A549 (cell line): Measurements from ENCODE around the gene TGM3. TPM values are rescaled to one million over a fixed set of nuclear protein-coding genes. Genes with fewer than 3 reads are reported as not detected.

Experiments used
- ATAC-seq, 2 experiments: fragments of 200-7000 bp in 1 of 2; fragments of >200 bp in 1 of 2; cut with Nextera tagmentation in 1 of 2; cut with Tn5 transposase in 1 of 2; 3 replicates each; pipeline versions ENCODE4 v1.8.0 to v1.9.1; 2018 to 2020; ENCODE audit warnings: mild to moderate bottlenecking in 1 of 2, moderate library complexity in 1 of 2
- CTCF ChIA-PET: fragments of 300-600 bp; sonication (Branson Sonifier 250); formaldehyde crosslinking; extraction: SDS; loops from one replicate; lab custom pipeline; 2021; ENCODE audit warnings: antibody characterized with exemption, inconsistent platforms; lab: Yijun Ruan, JAX
- POLR2A ChIA-PET: fragments of 350-600 bp; formaldehyde crosslinking; extraction: SDS; loops from one replicate; lab custom pipeline; 2021; ENCODE audit warnings: antibody characterized with exemption, inconsistent platforms; lab: Yijun Ruan, JAX
- DNase-seq, 2 experiments: peaks; one replicate each; pipeline versions ENCODE4 v3.0.0 to v3.0.0-alpha.2; 2011 to 2016; ENCODE audit warnings: low read depth in 1 of 2, low spot score in 1 of 2
- FAIRE-seq: peaks from 2 replicates; lab custom pipeline; 2011; peaks lifted over from hg19 to GRCh38; lab: Jason Lieb, UNC
- H3K27ac ChIP-seq, 2 experiments: fragments of >200 bp; sonication (Bioruptor Twin); formaldehyde crosslinking; 3 replicates each; pipeline ENCODE4 v1.5.1; 2016 to 2017
- H3K4me1 ChIP-seq: fragments of >200 bp; sonication (Bioruptor Twin); formaldehyde crosslinking; 3 replicates; pipeline ENCODE4 v1.6.1; 2016
- H3K4me2 ChIP-seq: fragments of >200 bp; sonication (Bioruptor Twin); formaldehyde crosslinking; 3 replicates; pipeline ENCODE4 v1.6.1; 2016
- H3K4me3 ChIP-seq: fragments of >200 bp; sonication (Bioruptor Twin); formaldehyde crosslinking; 3 replicates; pipeline ENCODE4 v1.5.1; 2016
- H3K9me3 ChIP-seq: fragments of >200 bp; sonication (Bioruptor Twin); formaldehyde crosslinking; 3 replicates; pipeline ENCODE4 v1.6.1; 2016
- BHLHE40 ChIP-seq: IDR thresholded peaks from 2 replicates; pipeline ENCODE4 v1.6.1; 2012; ENCODE audit warnings: low read depth, low read length, inconsistent platforms
- CBX8 ChIP-seq: fragments of 200-600 bp; sonication (generic); IDR thresholded peaks from 2 replicates; pipeline ENCODE4 v1.6.1; 2016
- EHMT2 ChIP-seq: fragments of 200-600 bp; sonication (generic); IDR thresholded peaks from 2 replicates; pipeline ENCODE4 v1.6.1; 2016; ENCODE audit warnings: antibody characterized with exemption, low read depth, mild to moderate bottlenecking, moderate library complexity
- FOXS1 ChIP-seq: fragments of 250-450 bp; sonication (Bioruptor Pico); IDR thresholded peaks from 2 replicates; pipeline ENCODE4 v1.5.0; 2020; ENCODE audit warnings: mild to moderate bottlenecking, moderate library complexity
- GATA3 ChIP-seq: IDR thresholded peaks from 2 replicates; pipeline ENCODE4 v1.6.1; 2012; ENCODE audit warnings: borderline replicate concordance
- HEYL ChIP-seq: fragments of 250-450 bp; sonication (Bioruptor Pico); IDR thresholded peaks from 2 replicates; pipeline ENCODE4 v1.8.0; 2021; ENCODE audit warnings: mild to moderate bottlenecking, moderate library complexity
- HOXA7 ChIP-seq: fragments of 250-450 bp; sonication (Bioruptor Pico); IDR thresholded peaks from 2 replicates; pipeline ENCODE4 v1.5.0; 2020; ENCODE audit warnings: mild to moderate bottlenecking, moderate library complexity
- JUN ChIP-seq, 2 experiments: fragments of >200 bp; sonication (Bioruptor Twin); formaldehyde crosslinking; IDR thresholded peaks; 2 replicates in 1 of 2; 3 replicates in 1 of 2; pipeline ENCODE4 v1.6.1; 2016 to 2017
- JUNB ChIP-seq: fragments of >200 bp; sonication (Bioruptor Twin); formaldehyde crosslinking; IDR thresholded peaks from 2 replicates; pipeline ENCODE4 v1.6.1; 2016
- KDM1A ChIP-seq: fragments of 200-600 bp; sonication (generic); IDR thresholded peaks from 2 replicates; pipeline ENCODE4 v1.6.1; 2016; ENCODE audit warnings: low read depth, mild to moderate bottlenecking
- KDM5A ChIP-seq: fragments of 200-600 bp; sonication (generic); IDR thresholded peaks from 2 replicates; pipeline ENCODE4 v1.6.1; 2016; ENCODE audit warnings: antibody characterized with exemption, mild to moderate bottlenecking
- MAFK ChIP-seq: fragments of 450-650 bp; IDR thresholded peaks from 2 replicates; pipeline ENCODE4 v1.6.1; 2014; ENCODE audit not compliant: partially characterized antibody
- MAZ ChIP-seq: fragments of 150-350 bp; IDR thresholded peaks from 2 replicates; pipeline ENCODE4 v1.6.1; 2014; ENCODE audit warnings: antibody characterized with exemption, low read depth, low read length, borderline replicate concordance
- MYC ChIP-seq: IDR thresholded peaks from 2 replicates; pipeline ENCODE4 v1.6.1; 2012; ENCODE audit warnings: mild to moderate bottlenecking, inconsistent platforms, low read length, improper control_type of control experiment, borderline replicate concordance
- PHF8 ChIP-seq: fragments of 200-600 bp; sonication (generic); IDR thresholded peaks from 2 replicates; pipeline ENCODE4 v1.6.1; 2016; ENCODE audit warnings: low read depth, mild to moderate bottlenecking, antibody characterized with exemption, moderate library complexity, borderline replicate concordance
- POLR2A ChIP-seq: IDR thresholded peaks from 2 replicates; pipeline ENCODE4 v1.6.1; 2012; ENCODE audit warnings: mild to moderate bottlenecking, low read length
- RAD21 ChIP-seq, 2 experiments: fragments of >200 bp in 1 of 2; sonication (Bioruptor Twin) in 1 of 2; formaldehyde crosslinking in 1 of 2; IDR thresholded peaks in 1 of 2; conservative IDR thresholded peaks in 1 of 2; 2 replicates in 1 of 2; 3 replicates in 1 of 2; pipeline ENCODE4 v1.6.1; 2012 to 2018; ENCODE audit warnings: inconsistent platforms in 1 of 2
- SREBF2 ChIP-seq: fragments of 450-650 bp; IDR thresholded peaks from 2 replicates; pipeline ENCODE4 v1.6.1; 2014; ENCODE audit warnings: mild to moderate bottlenecking, moderate library complexity
- USF2 ChIP-seq: fragments of 450-650 bp; IDR thresholded peaks from 2 replicates; pipeline ENCODE4 v1.6.1; 2014; ENCODE audit warnings: antibody characterized with exemption
- ZFP36 ChIP-seq: fragments of 450-650 bp; IDR thresholded peaks from 2 replicates; pipeline ENCODE4 v1.6.1; 2014; ENCODE audit warnings: borderline replicate concordance; ENCODE audit not compliant: partially characterized antibody
- WGBS: methylation state at CpG from one replicate; pipeline ENCODE4 v1.1.6; 2017; ENCODE audit errors: missing lambda C conversion rate; 5-methylcytosine and 5-hydroxymethylcytosine counted together
- polyA plus RNA-seq, 4 experiments: library from polyadenylated mRNA; depleted of rRNA in 3 of 4; stranded (reverse); fragments of >200 nt; fragmentation: RNase III in 1 of 4; extraction: RNeasy Plus Mini Kit Qiagen cat#74134 plus additional on column Dnase treatment in 1 of 4; gene quantifications; 2 replicates in 3 of 4; 3 replicates in 1 of 4; pipeline ENCODE4 v1.2.3, GENCODE V29; 2011 to 2017
- TF ChIP-seq, protein P1 (sequence below): IDR thresholded peaks from 2 replicates; pipeline ENCODE4 v1.6.1; 2012; ENCODE audit warnings: low read depth, borderline replicate concordance
- TF ChIP-seq, protein P2 (sequence below): fragments of >200 bp; sonication (Bioruptor Twin); formaldehyde crosslinking; IDR thresholded peaks from 2 replicates; pipeline ENCODE4 v1.6.1; 2016
- TF ChIP-seq, protein P3 (sequence below): fragments of >200 bp; sonication (Bioruptor Twin); formaldehyde crosslinking; IDR thresholded peaks from 3 replicates; pipeline ENCODE4 v1.6.1; 2016

The TGM3 gene
- polyA plus RNA-seq, 2 of the 4 experiments (the other 2 are of a cell fraction): 0.03 to 0.14 TPM

DNA sequence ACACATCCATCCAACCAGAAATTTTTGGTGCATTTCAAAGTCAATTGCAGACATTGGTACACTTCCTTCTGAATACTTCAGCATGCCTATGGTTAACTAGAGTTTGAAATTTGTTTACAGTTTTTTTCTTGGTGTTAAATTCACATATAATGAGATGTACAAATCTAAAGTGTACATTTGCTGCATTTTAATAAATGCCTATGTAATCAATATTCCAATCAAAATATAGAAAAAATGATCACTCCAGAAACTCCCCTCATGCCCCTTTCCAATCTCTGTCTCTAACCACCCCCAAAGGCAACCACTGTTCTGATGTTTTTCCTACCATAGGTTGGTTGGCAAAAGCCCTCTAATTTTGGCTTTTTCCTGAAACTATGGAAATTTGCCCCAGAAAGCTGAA is 77.3 kb downstream of the TGM3 start:
- FAIRE-seq (no peak), ATAC-seq (no peak), DNase-seq (no peak)
- H3K4me3 ChIP-seq: no peak overlapping the region
- H3K27ac ChIP-seq: no peak overlapping the region
- TF ChIP-seq, protein P1, sequence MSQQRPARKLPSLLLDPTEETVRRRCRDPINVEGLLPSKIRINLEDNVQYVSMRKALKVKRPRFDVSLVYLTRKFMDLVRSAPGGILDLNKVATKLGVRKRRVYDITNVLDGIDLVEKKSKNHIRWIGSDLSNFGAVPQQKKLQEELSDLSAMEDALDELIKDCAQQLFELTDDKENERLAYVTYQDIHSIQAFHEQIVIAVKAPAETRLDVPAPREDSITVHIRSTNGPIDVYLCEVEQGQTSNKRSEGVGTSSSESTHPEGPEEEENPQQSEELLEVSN: no peak
- peak; percentile 57 for TF ChIP-seq MAFK
- no peaks in the 10 kb centered on the region for H3K4me1 ChIP-seq
- POLR2A ChIA-PET: no interaction called here
- peaks cover 15% of the 10 kb centered on the region for H3K9me3 ChIP-seq
- no peak overlapping the region for H3K4me2 ChIP-seq
- CTCF ChIA-PET: no interaction called here

GRCh38 chr20:2374346-2375125 is 78.7 kb downstream of the TGM3 start:
- no peak overlapping the region for H3K27ac ChIP-seq
- FAIRE-seq: no peak
- ATAC-seq: peak in 1 of 2 experiments; percentile 21; a peak in 1 of 6 replicates
- CTCF ChIA-PET: interaction anchor here (0.6 to 2.5 kb wide), 4 partner anchors 9 to 60 kb away, joined by 3 to 6 read pairs (median 4); no protein-coding TSS in a partner anchor
- TF ChIP-seq BHLHE40: no peak
- no peak for TF ChIP-seq FOXS1 (CRISPR knock-in tag)
- no peak for TF ChIP-seq RAD21 (conservative IDR thresholded peaks at IDR 0.05 in 1 of 2, IDR thresholded peaks at IDR 0.05 in 1 of 2)
- no peak for TF ChIP-seq SREBF2
- no peak for TF ChIP-seq MAZ
- no peak for TF ChIP-seq USF2
- TF ChIP-seq, protein P2, sequence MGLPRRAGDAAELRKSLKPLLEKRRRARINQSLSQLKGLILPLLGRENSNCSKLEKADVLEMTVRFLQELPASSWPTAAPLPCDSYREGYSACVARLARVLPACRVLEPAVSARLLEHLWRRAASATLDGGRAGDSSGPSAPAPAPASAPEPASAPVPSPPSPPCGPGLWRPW: no peak
- no peak for TF ChIP-seq HEYL
- TF ChIP-seq HOXA7 (CRISPR knock-in tag): no peak
- TF ChIP-seq JUN (IDR thresholded peaks at IDR 0.05): no peak
- no peak for TF ChIP-seq CBX8
- no peak for TF ChIP-seq POLR2A
- no peak for TF ChIP-seq KDM1A
- no peak for TF ChIP-seq GATA3
- TF ChIP-seq, protein P3, sequence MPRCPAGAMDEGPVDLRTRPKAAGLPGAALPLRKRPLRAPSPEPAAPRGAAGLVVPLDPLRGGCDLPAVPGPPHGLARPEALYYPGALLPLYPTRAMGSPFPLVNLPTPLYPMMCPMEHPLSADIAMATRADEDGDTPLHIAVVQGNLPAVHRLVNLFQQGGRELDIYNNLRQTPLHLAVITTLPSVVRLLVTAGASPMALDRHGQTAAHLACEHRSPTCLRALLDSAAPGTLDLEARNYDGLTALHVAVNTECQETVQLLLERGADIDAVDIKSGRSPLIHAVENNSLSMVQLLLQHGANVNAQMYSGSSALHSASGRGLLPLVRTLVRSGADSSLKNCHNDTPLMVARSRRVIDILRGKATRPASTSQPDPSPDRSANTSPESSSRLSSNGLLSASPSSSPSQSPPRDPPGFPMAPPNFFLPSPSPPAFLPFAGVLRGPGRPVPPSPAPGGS: no peak
- no peak for TF ChIP-seq MYC
- TF ChIP-seq JUNB: no peak
- TF ChIP-seq KDM5A: no peak
- H3K4me1 ChIP-seq: no peaks in the 10 kb centered on the region
- POLR2A ChIA-PET: no interaction called here
- DNase-seq: no peak
- no peak overlapping the region for H3K4me2 ChIP-seq
- peaks cover 1% of the 10 kb centered on the region; the same call in 1 of the 3 replicates for H3K9me3 ChIP-seq
- H3K4me3 ChIP-seq: no peak overlapping the region
- 27% methylated on average over 8 of the region's 9 CpGs for WGBS

DNA sequence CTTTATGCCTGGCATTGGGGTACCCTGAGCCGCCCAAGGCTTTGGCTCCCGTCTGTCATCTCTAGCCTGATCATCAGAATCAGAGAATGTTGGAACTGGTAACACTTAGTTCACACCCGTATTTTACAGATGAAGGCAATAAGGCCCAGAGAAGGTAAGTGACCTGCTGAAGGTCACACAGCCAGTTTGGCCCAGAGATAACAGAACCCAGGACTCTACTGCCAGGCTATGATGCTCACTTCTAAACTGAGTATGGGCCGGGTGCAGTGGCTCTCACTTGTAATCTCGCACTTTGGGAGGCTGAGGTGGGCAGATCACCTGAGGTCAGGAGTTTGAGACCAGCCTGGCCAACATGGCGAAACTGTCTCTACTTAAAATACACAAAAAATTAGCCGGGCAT is 83.1 kb downstream of the TGM3 start:
- CTCF ChIA-PET: interaction anchor here (0.9 to 1.3 kb wide), 4 partner anchors 9 to 73 kb away, joined by 3 to 5 read pairs (median 4); no protein-coding TSS in a partner anchor
- no peak for ATAC-seq
- POLR2A ChIA-PET: no interaction called here
- 48% methylated on average over 7 of the region's 7 CpGs for WGBS
- Histone ChIP-seq H3K4me3 (no peak overlapping the region), H3K9me3 (no peaks in the 10 kb centered on the region), H3K4me2 (no peak overlapping the region), H3K4me1 (no peaks in the 10 kb centered on the region), H3K27ac (no peak overlapping the region)
- DNase-seq: no peak
- no peak for FAIRE-seq
- TF ChIP-seq EHMT2 (no peak), ZFP36 (peak; percentile 29), KDM1A (peak; percentile 52; the same call in 1 of the 2 replicates), PHF8 (no peak)
- TF ChIP-seq, protein P2: no peak
